Measurements from ENCODE around the gene CPEB4. TPM values are rescaled to one million over a fixed set of nuclear protein-coding genes. Genes with fewer than 3 reads are reported as not detected.

CPEB4 gene
- total and polyA plus RNA-seq, 9 of the 15 experiments (the other 6 are each of a cell fraction or from before 2014, with no cell fraction given), result 7.4 to 21.3 (median 12.4) TPM

DNA sequence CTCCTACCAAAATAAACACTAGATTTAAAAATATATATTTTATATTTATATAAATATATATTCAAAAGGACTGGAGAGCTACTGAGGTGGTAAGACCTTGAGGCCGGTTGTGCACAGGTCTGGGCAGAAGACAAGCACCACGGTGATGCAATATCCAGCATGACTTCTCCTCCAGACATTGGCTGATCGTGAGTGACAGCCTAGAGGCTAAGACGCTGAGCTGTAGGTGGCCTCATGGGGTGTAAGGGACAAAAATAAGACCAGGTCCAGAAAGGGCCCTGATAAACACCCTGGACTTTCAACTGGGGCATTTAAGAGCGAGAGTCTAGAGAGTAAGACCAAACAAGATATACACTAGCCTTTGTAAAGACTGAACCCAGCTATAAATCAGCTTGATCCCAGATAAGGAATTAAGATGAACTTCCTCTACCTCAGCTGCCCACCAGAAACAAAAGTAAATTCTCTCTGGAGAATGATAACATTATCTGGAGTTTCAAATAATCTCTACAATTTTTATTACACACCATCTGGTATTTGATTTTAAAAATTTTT lies 86.6 kb downstream of the CPEB4 start (continued):
- no peak for TF ChIP-seq ZNF217 (CRISPR knock-in tag; IDR thresholded peaks at IDR 0.05)
- TF ChIP-seq ZNF586 (CRISPR knock-in tag; conservative IDR thresholded peaks at IDR 0.05), result no peak
- TF ChIP-seq, protein P1, sequence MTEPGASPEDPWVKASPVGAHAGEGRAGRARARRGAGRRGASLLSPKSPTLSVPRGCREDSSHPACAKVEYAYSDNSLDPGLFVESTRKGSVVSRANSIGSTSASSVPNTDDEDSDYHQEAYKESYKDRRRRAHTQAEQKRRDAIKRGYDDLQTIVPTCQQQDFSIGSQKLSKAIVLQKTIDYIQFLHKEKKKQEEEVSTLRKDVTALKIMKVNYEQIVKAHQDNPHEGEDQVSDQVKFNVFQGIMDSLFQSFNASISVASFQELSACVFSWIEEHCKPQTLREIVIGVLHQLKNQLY (CRISPR knock-in tag; conservative IDR thresholded peaks at IDR 0.05), result no peak
- no peak for TF ChIP-seq MCM2 (IDR thresholded peaks at IDR 0.05; ENCODE audit: low read depth)
- TF ChIP-seq, protein P2, sequence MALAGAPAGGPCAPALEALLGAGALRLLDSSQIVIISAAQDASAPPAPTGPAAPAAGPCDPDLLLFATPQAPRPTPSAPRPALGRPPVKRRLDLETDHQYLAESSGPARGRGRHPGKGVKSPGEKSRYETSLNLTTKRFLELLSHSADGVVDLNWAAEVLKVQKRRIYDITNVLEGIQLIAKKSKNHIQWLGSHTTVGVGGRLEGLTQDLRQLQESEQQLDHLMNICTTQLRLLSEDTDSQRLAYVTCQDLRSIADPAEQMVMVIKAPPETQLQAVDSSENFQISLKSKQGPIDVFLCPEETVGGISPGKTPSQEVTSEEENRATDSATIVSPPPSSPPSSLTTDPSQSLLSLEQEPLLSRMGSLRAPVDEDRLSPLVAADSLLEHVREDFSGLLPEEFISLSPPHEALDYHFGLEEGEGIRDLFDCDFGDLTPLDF (CRISPR knock-in tag; IDR thresholded peaks at IDR 0.05), result no peak
- no peak for TF ChIP-seq RBFOX2 (IDR thresholded peaks at IDR 0.05; ENCODE audit: low read depth, low read length)
- no peak for TF ChIP-seq CCNT2 (IDR thresholded peaks at IDR 0.05; ENCODE audit: borderline replicate concordance, extremely low read depth, insufficient read length, low read depth, low read length)
- TF ChIP-seq ZNF311 (CRISPR knock-in tag; IDR thresholded peaks at IDR 0.05), result no peak
- TF ChIP-seq FOSL1 (tag; conservative IDR thresholded peaks at IDR 0.05), result no peak
- TF ChIP-seq MTA1 (IDR thresholded peaks at IDR 0.05; ENCODE audit: borderline replicate concordance), result no peak
- no peak for TF ChIP-seq ZNF609 (CRISPR knock-in tag; IDR thresholded peaks at IDR 0.05; ENCODE audit: borderline replicate concordance)
- no peak for TF ChIP-seq SMARCE1 (IDR thresholded peaks at IDR 0.05)
- TF ChIP-seq MEIS2 (IDR thresholded peaks at IDR 0.05; ENCODE audit: partially characterized antibody), result peak; percentile 91
- no peak for TF ChIP-seq CBX8 (IDR thresholded peaks at IDR 0.05; ENCODE audit: borderline replicate concordance, extremely low read depth, low read depth, low read length, poor library complexity, severe bottlenecking)
- TF ChIP-seq, protein P3, sequence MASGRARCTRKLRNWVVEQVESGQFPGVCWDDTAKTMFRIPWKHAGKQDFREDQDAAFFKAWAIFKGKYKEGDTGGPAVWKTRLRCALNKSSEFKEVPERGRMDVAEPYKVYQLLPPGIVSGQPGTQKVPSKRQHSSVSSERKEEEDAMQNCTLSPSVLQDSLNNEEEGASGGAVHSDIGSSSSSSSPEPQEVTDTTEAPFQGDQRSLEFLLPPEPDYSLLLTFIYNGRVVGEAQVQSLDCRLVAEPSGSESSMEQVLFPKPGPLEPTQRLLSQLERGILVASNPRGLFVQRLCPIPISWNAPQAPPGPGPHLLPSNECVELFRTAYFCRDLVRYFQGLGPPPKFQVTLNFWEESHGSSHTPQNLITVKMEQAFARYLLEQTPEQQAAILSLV (tag; IDR thresholded peaks at IDR 0.05), result peak; percentile 87
- no peak for TF ChIP-seq HDAC1 (IDR thresholded peaks at IDR 0.05)
- no peak for TF ChIP-seq TAF9B (IDR thresholded peaks at IDR 0.05; ENCODE audit: partially characterized antibody)
- no peak for TF ChIP-seq GTF2A2 (tag; IDR thresholded peaks at IDR 0.05)
- TF ChIP-seq EHMT2 (IDR thresholded peaks at IDR 0.05), result no peak
- TF ChIP-seq, protein P4, sequence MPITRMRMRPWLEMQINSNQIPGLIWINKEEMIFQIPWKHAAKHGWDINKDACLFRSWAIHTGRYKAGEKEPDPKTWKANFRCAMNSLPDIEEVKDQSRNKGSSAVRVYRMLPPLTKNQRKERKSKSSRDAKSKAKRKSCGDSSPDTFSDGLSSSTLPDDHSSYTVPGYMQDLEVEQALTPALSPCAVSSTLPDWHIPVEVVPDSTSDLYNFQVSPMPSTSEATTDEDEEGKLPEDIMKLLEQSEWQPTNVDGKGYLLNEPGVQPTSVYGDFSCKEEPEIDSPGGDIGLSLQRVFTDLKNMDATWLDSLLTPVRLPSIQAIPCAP (CRISPR knock-in tag; IDR thresholded peaks at IDR 0.05; ENCODE audit: borderline replicate concordance), result no peak
